Adrenal gland (tissue), 12 donors: ENCODE measurements around the gene BDNF. TPM values are rescaled to one million over a fixed set of nuclear protein-coding genes. Genes with fewer than 3 reads are reported as not detected.

Experiments
- DNase-seq, 7 donors: peaks; one replicate each; pipeline ENCODE4 v3.0.0-alpha.2; 2019 to 2020
- H3K27ac ChIP-seq, 5 donors: fragments of 200-600 bp; sonication (generic) in 4 of 5; 1 replicate in 3 of 5; 2 replicates in 2 of 5; pipeline versions ENCODE4 v1.5.1 to v1.8.0; 2016 to 2020; ENCODE audit warnings: mild to moderate bottlenecking in 1 of 5
- H3K27me3 ChIP-seq: fragments of 200-600 bp; 2 replicates; pipeline ENCODE4 v1.8.0; 2021
- H3K36me3 ChIP-seq, 2 donors: fragments of 200-600 bp; replicated peaks in 1 of 2; 1 replicate in 1 of 2; 2 replicates in 1 of 2; pipeline versions ENCODE4 v1.5.1 to v1.8.0; 2018 to 2022
- H3K4me1 ChIP-seq, 2 donors: fragments of 200-600 bp; replicated peaks in 1 of 2; 1 replicate in 1 of 2; 2 replicates in 1 of 2; pipeline versions ENCODE4 v1.5.1 to v1.8.0; 2018 to 2021
- H3K4me3 ChIP-seq, 4 donors: fragments of 200-600 bp; sonication (generic) in 3 of 4; one replicate each; pipeline ENCODE4 v1.5.1; 2016 to 2018
- H3K9me3 ChIP-seq, 3 donors: fragments of 200-600 bp; sonication (generic) in 1 of 3; replicated peaks in 1 of 3; 1 replicate in 2 of 3; 2 replicates in 1 of 3; pipeline versions ENCODE4 v1.5.1 to v1.8.0; 2016 to 2021
- CTCF ChIP-seq, 6 experiments: fragments of 450-650 bp in 4 of 6; fragments of 200-600 bp in 2 of 6; sonication (generic) in 1 of 6; IDR thresholded peaks; 1 replicate in 5 of 6; 2 replicates in 1 of 6; pipeline versions ENCODE4 v1.5.1 to v1.8.0; 2016 to 2021; ENCODE audit warnings: antibody characterized with exemption in 6 of 6, mild to moderate bottlenecking in 2 of 6, moderate library complexity in 1 of 6
- POLR2A ChIP-seq, 2 donors: fragments of 450-650 bp; IDR thresholded peaks; one replicate each; pipeline ENCODE4 v1.6.1; 2017; ENCODE audit warnings: antibody characterized with exemption in 2 of 2, mild to moderate bottlenecking in 2 of 2, moderate library complexity in 1 of 2
- WGBS, 4 donors: extraction: QIAGEN DNeasy Blood & Tissue Kit in 2 of 4; methylation state at CpG; one replicate each; pipeline versions ENCODE4 v1.1.5 to v1.1.7; 2013 to 2017; 5-methylcytosine and 5-hydroxymethylcytosine counted together
- intact Hi-C, 2 donors: fragments of 100-400 bp; cut with DNase I; formaldehyde crosslinking; loops; one replicate each; pipeline versions ENCODE4 v1.14.1 to v1.15.0; 2022 to 2023
- polyA plus RNA-seq, 3 donors: library from polyadenylated mRNA; stranded (reverse); fragments of 200-250 nt in 2 of 3; fragments of 350-450 nt in 1 of 3; fragmentation: Illumina TruSeq in 1 of 3; extraction: RNeasy Lipid Tissue Mini Kit (QIAGEN cat#74804) in 1 of 3; gene quantifications; one replicate each; pipeline ENCODE4 v1.2.3, GENCODE V29; 2013 to 2014
- total RNA-seq, 9 donors: library from RNA; depleted of rRNA in 4 of 9; stranded (reverse); fragments of >200 nt in 4 of 9; fragments of 120-200 nt in 1 of 9; fragmentation: NEBNext Ultra II Directional in 1 of 9; extraction: Animal tissue kit (Norgen Biotek cat#: 25700) in 1 of 9; gene quantifications; one replicate each; pipeline versions ENCODE4 v1.1.0 to v1.2.4, GENCODE V29; 2013 to 2023
- donor health status: healthy with polysubstance abuse.
- donor health status: Bipolar disorder and iron deficiency.
- donor health status: DM: yes; HTN: yes; CAD: no.
- donor health status: DM: no; HTN: no; CAD: no.
- donor health status: DM: no; HTN: no; CAD: no.
- donor health status: DM: yes; HTN: yes; CAD: no.

Gene BDNF
- total and polyA plus RNA-seq, 12 donors, result under 0.01 to 0.42 (median 0.21) TPM; not detected in 2

GRCh38 chr11:27626269-27626937, 73.9 kb downstream of the BDNF start:
- no peak overlapping the region for H3K27ac ChIP-seq
- intact Hi-C loops, result no loop called here
- H3K36me3 ChIP-seq, result no peaks in the 10 kb centered on the region
- H3K9me3 ChIP-seq, result no peaks in the 10 kb centered on the region
- no peak for DNase-seq
- H3K4me3 ChIP-seq, result no peak overlapping the region
- TF ChIP-seq CTCF (IDR thresholded peaks at IDR 0.05), result no peak
- TF ChIP-seq POLR2A (IDR thresholded peaks at IDR 0.05), result no peak
- 80 to 86% (median 83%) methylated on average over 4 of the region's 4 CpGs for WGBS, 4 donors
- no peaks in the 10 kb centered on the region for H3K4me1 ChIP-seq
- H3K27me3 ChIP-seq, result no peaks in the 10 kb centered on the region

GRCh38 chr11:27625347-27625912, 74.8 kb downstream of the BDNF start:
- Histone ChIP-seq H3K36me3 (no peaks in the 10 kb centered on the region), H3K27me3 (no peaks in the 10 kb centered on the region), H3K9me3 (no peaks in the 10 kb centered on the region), H3K27ac (no peak overlapping the region), H3K4me1 (no peaks in the 10 kb centered on the region), H3K4me3 (no peak overlapping the region)
- intact Hi-C loops, result no loop called here
- WGBS, 4 donors, result 36 to 100% (median 72%) methylated on average over 1 of the region's 1 CpG
- TF ChIP-seq CTCF (IDR thresholded peaks at IDR 0.05) (no peak), POLR2A (IDR thresholded peaks at IDR 0.05) (no peak)
- DNase-seq, result no peak

GRCh38 chr11:27623945-27624523, 76.2 kb downstream of the BDNF start:
- intact Hi-C loops, result no loop called here

More at GRCh38 chr11:27623945-27624523, 76.2 kb downstream of the BDNF start:
- DNase-seq, result no peak
- Histone ChIP-seq H3K27me3 (no peaks in the 10 kb centered on the region), H3K4me3 (no peak overlapping the region), H3K36me3 (no peaks in the 10 kb centered on the region), H3K4me1 (no peaks in the 10 kb centered on the region), H3K27ac (no peak overlapping the region), H3K9me3 (no peaks in the 10 kb centered on the region)
- TF ChIP-seq POLR2A (IDR thresholded peaks at IDR 0.05), result no peak
- no peak for TF ChIP-seq CTCF (IDR thresholded peaks at IDR 0.05)
- 68 to 85% (median 78%) methylated on average over 5 of the region's 5 CpGs for WGBS, 4 donors
